Osteoblast (primary cell): ENCODE results near the gene INHA. TPM values are rescaled to one million over a fixed set of nuclear protein-coding genes. Genes with fewer than 3 reads are reported as not detected.

Experiments used
- DNase-seq: peaks from one replicate; pipeline ENCODE4 v3.0.0; 2011; ENCODE audit warnings: low spot score, mixed read lengths; ENCODE audit not compliant: insufficient read length; ENCODE audit errors: missing footprints
- H2AFZ ChIP-seq: 2 replicates; pipeline ENCODE4 v1.6.0; 2011; ENCODE audit warnings: mild to moderate bottlenecking, low read length
- H3K27ac ChIP-seq: 2 replicates; pipeline ENCODE4 v1.5.1; 2011; ENCODE audit warnings: mild to moderate bottlenecking, low read depth, low read length, moderate library complexity
- H3K27me3 ChIP-seq: 2 replicates; pipeline ENCODE4 v1.6.0; 2012; ENCODE audit warnings: mild to moderate bottlenecking, control low read depth, inconsistent platforms, low read length, moderate library complexity; ENCODE audit not compliant: insufficient read depth
- H3K36me3 ChIP-seq: 2 replicates; pipeline ENCODE4 v1.5.1; 2011; ENCODE audit warnings: mild to moderate bottlenecking, low read length, control low read depth, moderate library complexity; ENCODE audit not compliant: insufficient read depth
- H3K4me1 ChIP-seq: 2 replicates; pipeline ENCODE4 v1.5.1; 2011; ENCODE audit warnings: mild to moderate bottlenecking, low read length, control low read depth, moderate library complexity; ENCODE audit not compliant: insufficient read depth
- H3K4me2 ChIP-seq: 2 replicates; pipeline ENCODE4 v1.6.0; 2011; ENCODE audit warnings: mild to moderate bottlenecking, low read length; ENCODE audit not compliant: insufficient read depth
- H3K4me3 ChIP-seq: fragments of 200-600 bp; sonication (generic); 3 replicates; pipeline ENCODE4 v1.5.1; 2012; ENCODE audit warnings: mild to moderate bottlenecking, low read length, inconsistent platforms; ENCODE audit not compliant: insufficient read depth
- H3K79me2 ChIP-seq: 2 replicates; pipeline ENCODE4 v1.6.0; 2012; ENCODE audit warnings: mild to moderate bottlenecking, low read length, control low read depth, inconsistent platforms; ENCODE audit not compliant: insufficient read depth
- H3K9me3 ChIP-seq: 2 replicates; pipeline ENCODE4 v1.5.1; 2011; ENCODE audit warnings: low read depth, low read length, control low read depth
- H4K20me1 ChIP-seq: 2 replicates; pipeline ENCODE4 v1.6.0; 2012; ENCODE audit warnings: mild to moderate bottlenecking, low read length, control low read depth; ENCODE audit not compliant: insufficient read depth
- total RNA-seq: library from RNA; depleted of rRNA; stranded (reverse); fragments of >200 nt; gene quantifications from 2 replicates; pipeline ENCODE4 v1.2.3, GENCODE V29; 2012
- TF ChIP-seq, protein P1 (sequence below): IDR thresholded peaks from 2 replicates; pipeline ENCODE4 v1.5.1; 2011; ENCODE audit warnings: mild to moderate bottlenecking, low read depth, low read length, moderate library complexity; ENCODE audit errors: extremely low read depth

INHA gene
- total RNA-seq, 1 donor = under 0.01 TPM

DNA sequence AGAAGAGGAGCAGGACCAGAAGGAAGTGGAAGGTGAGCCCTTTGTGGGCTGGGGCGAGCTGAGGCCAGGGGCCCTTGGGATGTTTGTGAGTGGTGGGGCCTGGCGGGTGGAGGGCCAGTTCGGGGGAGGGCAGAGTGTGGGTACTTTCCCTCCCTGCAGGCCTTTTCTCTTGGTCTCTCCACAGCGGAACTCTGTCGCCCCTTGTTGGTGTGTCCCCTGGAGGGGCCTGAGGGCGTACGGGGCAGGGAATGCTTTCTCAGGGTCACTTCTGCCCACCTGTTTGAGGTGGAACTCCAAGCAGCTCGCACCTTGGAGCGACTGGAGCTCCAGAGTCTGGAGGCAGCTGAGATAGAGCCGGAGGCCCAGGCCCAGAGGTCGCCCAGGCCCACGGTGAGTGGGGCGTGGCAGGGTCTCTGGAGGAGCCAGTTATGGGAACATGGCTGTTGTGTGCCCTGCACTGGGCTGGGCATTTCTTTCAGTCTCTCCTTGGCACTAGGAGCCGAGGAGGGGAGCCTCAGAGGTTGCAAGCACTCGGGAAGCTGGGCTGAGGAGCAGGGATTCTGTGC lies 36.4 kb downstream of the INHA start:
- peaks cover 15% of the 10 kb centered on the region for H3K36me3 ChIP-seq
- no peak overlapping the region for H2AFZ ChIP-seq
- H4K20me1 ChIP-seq = no peaks in the 10 kb centered on the region
- H3K79me2 ChIP-seq = no peaks in the 10 kb centered on the region
- no peaks in the 10 kb centered on the region for H3K9me3 ChIP-seq
- DNase-seq = peak; percentile 11
- H3K4me3 ChIP-seq = no peak overlapping the region
- TF ChIP-seq, protein P1, sequence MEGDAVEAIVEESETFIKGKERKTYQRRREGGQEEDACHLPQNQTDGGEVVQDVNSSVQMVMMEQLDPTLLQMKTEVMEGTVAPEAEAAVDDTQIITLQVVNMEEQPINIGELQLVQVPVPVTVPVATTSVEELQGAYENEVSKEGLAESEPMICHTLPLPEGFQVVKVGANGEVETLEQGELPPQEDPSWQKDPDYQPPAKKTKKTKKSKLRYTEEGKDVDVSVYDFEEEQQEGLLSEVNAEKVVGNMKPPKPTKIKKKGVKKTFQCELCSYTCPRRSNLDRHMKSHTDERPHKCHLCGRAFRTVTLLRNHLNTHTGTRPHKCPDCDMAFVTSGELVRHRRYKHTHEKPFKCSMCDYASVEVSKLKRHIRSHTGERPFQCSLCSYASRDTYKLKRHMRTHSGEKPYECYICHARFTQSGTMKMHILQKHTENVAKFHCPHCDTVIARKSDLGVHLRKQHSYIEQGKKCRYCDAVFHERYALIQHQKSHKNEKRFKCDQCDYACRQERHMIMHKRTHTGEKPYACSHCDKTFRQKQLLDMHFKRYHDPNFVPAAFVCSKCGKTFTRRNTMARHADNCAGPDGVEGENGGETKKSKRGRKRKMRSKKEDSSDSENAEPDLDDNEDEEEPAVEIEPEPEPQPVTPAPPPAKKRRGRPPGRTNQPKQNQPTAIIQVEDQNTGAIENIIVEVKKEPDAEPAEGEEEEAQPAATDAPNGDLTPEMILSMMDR = no peak
- no peaks in the 10 kb centered on the region for H3K27me3 ChIP-seq
- no peak overlapping the region for H3K27ac ChIP-seq
- H3K4me2 ChIP-seq = no peak overlapping the region
- H3K4me1 ChIP-seq = no peaks in the 10 kb centered on the region

DNA sequence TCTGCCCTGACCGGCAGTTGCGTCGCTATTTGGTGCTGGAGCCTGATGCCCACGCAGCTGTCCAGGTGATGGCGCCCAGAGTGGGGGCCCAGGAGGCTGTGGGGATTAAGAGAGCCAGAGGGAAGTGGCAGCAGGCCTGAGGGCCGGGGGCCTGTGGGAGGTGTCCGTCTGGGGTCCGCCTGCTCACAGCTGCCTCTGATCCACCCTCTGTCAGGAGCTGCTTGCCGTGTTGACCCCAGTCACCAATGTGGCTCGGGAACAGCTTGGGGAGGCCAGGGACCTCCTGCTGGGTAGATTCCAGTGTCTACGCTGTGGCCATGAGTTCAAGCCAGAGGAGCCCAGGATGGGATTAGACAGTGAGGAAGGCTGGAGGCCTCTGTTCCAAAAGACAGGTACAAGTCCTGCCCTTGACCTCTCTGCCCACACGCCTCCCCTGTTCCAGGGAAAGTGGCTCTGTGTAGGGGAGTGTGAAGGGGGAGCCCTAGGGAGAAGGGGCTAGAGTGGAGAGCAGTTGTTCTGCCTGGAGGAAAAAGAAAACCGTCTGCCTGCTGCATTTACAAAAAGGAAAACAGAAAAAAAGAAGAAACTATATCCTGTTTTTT lies 37.1 kb downstream of the INHA start:
- Histone ChIP-seq H3K4me3 (no peak overlapping the region), H3K36me3 (peaks cover 15% of the 10 kb centered on the region), H3K4me1 (no peaks in the 10 kb centered on the region), H3K79me2 (no peaks in the 10 kb centered on the region), H3K4me2 (no peak overlapping the region), H4K20me1 (no peaks in the 10 kb centered on the region), H3K27me3 (no peaks in the 10 kb centered on the region), H3K9me3 (no peaks in the 10 kb centered on the region), H3K27ac (no peak overlapping the region), H2AFZ (no peak overlapping the region)
- TF ChIP-seq, protein P1 = no peak
- DNase-seq = peak; percentile 41

DNA sequence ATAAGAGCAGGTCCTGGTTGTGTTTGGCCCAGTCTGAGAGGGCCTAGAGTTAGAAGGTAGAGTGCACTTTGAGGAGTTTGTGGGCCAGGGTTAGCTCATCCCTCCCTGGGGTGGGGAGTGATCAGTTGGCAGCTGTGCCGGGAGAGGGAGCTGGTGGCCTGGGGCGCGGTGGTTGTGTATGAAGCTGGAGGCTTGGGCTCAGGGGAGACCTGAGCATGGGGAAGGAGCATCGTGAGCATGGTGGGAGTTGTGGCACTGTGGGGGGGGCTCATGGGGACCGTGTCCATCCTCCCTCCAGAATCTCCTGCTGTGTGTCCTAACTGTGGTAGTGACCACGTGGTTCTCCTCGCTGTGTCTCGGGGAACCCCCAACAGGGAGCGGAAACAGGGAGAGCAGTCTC lies 39.2 kb downstream of the INHA start:
- peak; percentile 54 for DNase-seq
- peaks cover 14% of the 10 kb centered on the region for H3K36me3 ChIP-seq
- no peaks in the 10 kb centered on the region for H3K79me2 ChIP-seq
- H3K27me3 ChIP-seq = no peaks in the 10 kb centered on the region
- H2AFZ ChIP-seq = no peak overlapping the region
- no peaks in the 10 kb centered on the region for H3K4me1 ChIP-seq
- TF ChIP-seq, protein P1 = no peak
- no peaks in the 10 kb centered on the region for H4K20me1 ChIP-seq
- H3K27ac ChIP-seq = no peak overlapping the region
- H3K4me2 ChIP-seq = no peak overlapping the region
- H3K4me3 ChIP-seq = no peak overlapping the region
- H3K9me3 ChIP-seq = no peaks in the 10 kb centered on the region

DNA sequence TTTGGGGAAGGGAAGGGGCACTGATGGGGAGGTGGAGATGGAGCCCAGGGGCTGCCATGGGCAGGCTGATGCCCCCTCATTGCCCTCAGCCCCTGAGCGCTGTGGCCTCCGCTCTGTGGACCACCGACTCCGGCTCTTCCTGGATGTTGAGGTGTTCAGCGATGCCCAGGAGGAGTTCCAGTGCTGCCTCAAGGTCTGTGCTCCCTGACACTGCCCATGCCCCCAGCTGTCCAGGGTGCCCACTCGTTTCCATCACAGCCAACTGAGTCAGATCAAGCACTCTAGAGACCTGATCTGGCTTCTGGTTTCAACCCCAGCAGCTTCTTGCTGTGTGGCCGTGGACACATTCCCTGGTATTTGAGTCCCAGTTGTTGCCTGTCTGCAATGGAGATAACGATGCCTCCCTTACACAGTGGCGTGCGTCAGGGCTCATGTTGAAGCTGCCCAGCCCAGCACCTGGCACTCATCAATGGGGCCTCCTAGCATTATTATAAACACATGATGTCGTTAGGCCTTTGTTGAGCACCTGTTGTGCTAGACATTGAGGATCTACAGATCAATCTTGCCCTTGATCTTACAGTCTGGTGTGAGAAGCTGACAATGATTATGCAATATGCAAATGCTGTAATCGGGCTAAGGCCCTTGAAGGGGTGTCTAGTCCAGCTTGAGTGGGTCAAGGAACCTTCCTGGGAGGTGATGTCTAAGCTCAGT lies 39.9 kb downstream of the INHA start:
- H3K36me3 ChIP-seq = peaks cover 14% of the 10 kb centered on the region
- H2AFZ ChIP-seq = no peak overlapping the region
- no peaks in the 10 kb centered on the region for H3K79me2 ChIP-seq
- H3K4me2 ChIP-seq = no peak overlapping the region
- no peak overlapping the region for H3K27ac ChIP-seq
- H3K9me3 ChIP-seq = no peaks in the 10 kb centered on the region
- H3K4me3 ChIP-seq = no peak overlapping the region
- H3K4me1 ChIP-seq = no peaks in the 10 kb centered on the region
- TF ChIP-seq, protein P1 = no peak
- no peaks in the 10 kb centered on the region for H4K20me1 ChIP-seq
- H3K27me3 ChIP-seq = no peaks in the 10 kb centered on the region
- peak; percentile 58 for DNase-seq
